HG02840 (cell line): ENCODE results near the gene SHISA3.

Experiments
- ATAC-seq: cut with Tn5 transposase; IDR thresholded peaks from one replicate; pipeline ENCODE4 v1.9.1; 2021; ENCODE audit warnings: mild to moderate bottlenecking, moderate library complexity, moderate number of reproducible peaks; ENCODE audit not compliant: unreplicated experiment, low FRiP score

SHISA3 gene

DNA sequence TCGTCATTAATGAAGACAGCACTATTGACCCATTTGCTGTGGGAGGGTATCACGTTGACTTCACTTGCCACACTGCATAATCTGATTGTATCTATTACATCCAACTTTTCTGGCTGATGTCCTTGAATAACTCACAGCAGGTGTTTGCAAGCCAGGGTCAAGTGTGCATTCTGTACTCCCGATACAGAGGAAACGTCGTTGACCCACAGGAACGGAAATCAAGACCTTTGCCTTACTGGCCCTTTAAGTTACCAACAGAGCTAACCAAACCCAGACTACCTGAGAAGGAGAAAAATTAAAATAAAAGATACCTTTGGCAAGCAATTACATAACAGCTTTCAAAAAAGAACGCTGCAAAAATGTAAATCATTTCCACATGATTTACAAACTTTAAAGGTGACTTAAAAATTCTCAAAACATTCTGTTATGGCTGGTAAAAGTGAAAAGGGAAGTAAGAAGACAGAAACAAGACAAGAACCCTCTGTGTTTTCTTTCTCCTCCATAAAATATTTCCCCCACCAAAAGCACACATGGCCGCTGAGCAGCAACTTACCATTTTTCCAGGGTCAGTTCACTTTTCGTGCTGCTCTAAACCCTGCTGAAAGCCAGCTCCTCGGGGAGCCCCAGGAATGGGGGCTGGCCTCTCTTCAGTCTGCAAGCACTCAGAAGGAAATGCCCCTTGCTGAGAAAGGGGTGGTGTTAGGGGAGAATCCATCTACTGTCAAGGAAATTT lies 6.5 kb upstream of the SHISA3 start:
- no peak for ATAC-seq

DNA sequence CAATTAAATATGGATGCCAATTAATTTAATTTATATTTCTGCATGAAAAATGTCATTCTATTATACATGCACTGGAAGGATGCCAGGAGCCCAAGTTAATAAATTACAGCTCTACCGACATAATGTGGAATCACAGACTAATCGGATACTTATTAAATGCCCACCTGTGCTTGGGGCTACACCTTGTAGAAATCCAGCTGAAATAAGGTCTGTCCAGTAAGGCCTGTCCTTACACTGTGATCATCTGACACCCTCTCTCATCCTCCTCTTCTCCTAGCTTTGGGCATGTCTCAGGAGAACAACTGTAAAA lies 6.0 kb upstream of the SHISA3 start:
- ATAC-seq = no peak

GRCh38 chr4:42391981-42392380 lies 5.3 kb upstream of the SHISA3 start:
- ATAC-seq = no peak

DNA sequence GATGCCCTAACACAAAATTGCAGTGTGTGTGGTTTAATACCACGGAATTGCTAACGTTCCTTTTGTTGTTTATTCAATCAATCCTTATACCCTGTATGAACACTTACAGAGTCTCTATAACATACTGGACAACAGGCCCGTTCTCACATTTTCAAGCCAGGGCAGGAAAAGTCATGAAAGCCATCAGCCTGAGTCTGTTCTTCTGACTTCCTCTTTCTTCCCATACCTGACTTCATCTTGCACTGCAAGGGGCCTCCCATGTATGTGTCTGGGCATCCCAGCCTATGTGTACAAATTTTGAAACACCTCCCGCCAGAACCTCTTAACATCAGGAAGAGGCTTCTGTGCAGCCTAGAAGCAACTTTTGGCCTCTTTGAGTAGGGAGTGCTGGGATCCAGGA lies 4.9 kb upstream of the SHISA3 start:
- no peak for ATAC-seq

- ATAC-seq = no peak
These were observed 1.7 kb upstream of the SHISA3 start for GRCh38 chr4:42395595-42395994.

- ATAC-seq = no peak
These were observed 932 bp upstream of the SHISA3 start for GRCh38 chr4:42396361-42396751.

DNA sequence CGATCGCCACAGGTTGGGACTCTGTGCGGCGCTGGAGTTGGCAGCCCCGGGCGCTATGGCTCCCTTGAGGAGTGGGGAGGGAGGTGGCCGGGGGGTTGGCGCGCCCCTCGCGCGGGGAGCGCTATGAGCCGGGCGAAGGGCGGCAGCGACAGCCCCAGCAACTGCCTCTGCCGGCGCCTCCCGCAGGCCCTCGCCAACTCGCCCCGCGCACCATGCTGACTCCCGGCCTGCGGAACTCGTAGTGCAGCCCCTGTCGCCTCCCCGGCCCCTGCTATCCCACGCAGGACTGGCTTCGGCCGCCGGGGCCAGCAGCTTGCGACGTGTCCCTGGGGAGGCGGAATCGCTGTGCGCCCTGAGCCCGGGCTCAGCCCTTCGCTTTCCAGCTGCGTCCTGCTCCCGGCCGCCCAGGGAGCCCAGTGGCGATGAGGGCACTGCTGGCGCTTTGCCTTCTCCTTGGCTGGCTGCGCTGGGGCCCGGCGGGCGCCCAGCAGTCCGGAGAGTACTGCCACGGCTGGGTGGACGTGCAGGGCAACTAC lies 415 bp downstream of the SHISA3 start:
- peak; percentile 26 for ATAC-seq

GRCh38 chr4:42398171-42398870 lies 1.0 kb downstream of the SHISA3 start:
- ATAC-seq = peak; percentile 48

DNA sequence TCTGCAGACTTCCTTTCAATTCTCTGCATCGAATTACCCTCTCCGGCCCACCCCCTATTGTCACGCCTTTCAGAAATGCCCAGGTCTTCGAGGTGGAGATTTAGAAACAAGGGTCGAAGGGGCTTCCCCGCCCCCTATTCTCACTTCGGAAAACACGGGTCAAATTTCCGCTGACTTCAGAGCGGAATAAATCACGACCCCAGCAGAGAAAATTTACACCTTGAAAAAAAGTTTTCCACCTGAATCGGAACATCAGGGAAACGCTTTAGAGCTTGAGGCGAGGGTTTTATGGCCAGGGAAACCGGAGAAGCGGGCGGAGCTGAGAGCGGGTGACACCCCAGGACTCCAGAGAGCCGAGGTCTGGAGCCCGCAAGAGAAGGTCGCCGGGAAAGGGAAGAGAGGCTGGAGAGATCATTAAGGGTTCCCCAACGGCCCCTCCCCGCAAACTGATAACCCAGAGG lies 1.6 kb downstream of the SHISA3 start:
- ATAC-seq = no peak

GRCh38 chr4:42399393-42399792 lies 2.1 kb downstream of the SHISA3 start:
- ATAC-seq = no peak

DNA sequence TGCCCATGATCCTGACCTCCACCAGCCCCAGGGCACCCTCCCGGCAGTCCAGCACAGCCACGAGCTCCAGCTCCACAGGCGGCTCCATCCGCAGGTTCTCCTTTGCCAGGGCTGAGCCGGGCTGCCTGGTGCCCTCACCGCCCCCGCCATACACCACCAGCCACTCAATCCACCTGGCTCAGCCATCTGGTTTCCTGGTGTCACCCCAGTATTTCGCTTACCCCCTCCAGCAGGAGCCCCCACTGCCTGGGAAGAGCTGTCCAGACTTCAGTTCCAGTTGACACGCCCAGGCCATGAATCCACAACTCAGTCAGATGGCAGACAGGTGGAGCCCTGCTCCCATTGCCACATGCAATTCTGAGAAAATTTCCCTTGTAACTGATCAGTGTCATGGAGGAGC lies 3.9 kb downstream of the SHISA3 start:
- no peak for ATAC-seq

DNA sequence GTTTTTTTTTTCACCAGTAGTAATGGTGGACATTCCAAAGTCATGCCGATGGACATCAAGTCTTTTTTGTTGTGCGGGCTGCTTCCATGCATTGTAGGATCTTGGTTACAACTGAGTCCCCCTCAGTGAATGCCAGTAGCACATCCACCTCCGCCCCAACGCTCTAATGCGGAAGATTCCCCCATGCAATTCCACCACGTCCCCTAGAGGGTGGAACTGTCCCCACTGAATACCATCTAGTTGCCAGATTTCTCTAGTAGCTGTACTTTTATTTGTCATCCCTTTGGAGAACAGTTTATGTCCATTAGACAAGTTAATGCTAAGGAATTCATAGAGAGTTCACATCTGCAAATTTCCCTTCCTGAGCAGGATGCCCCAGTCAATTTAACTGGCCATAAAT lies 6.7 kb downstream of the SHISA3 start:
- ATAC-seq = no peak

- no peak for ATAC-seq
These were observed 13.2 kb downstream of the SHISA3 start for GRCh38 chr4:42410446-42410845.

GRCh38 chr4:42411803-42412202 lies 14.5 kb downstream of the SHISA3 start:
- ATAC-seq = no peak

- no peak for ATAC-seq
These were observed 15.0 kb downstream of the SHISA3 start for GRCh38 chr4:42412251-42412650.

- ATAC-seq = no peak
These were observed 18.0 kb downstream of the SHISA3 start for GRCh38 chr4:42415281-42415680.

GRCh38 chr4:42416017-42416416 lies 18.7 kb downstream of the SHISA3 start:
- no peak for ATAC-seq

GRCh38 chr4:42417550-42417949 lies 20.3 kb downstream of the SHISA3 start:
- no peak for ATAC-seq

- ATAC-seq = no peak
These were observed 22.9 kb downstream of the SHISA3 start for GRCh38 chr4:42420140-42420539.

- ATAC-seq = no peak
These were observed 28.1 kb downstream of the SHISA3 start for GRCh38 chr4:42425146-42426065.

GRCh38 chr4:42428036-42428435 lies 30.7 kb downstream of the SHISA3 start:
- ATAC-seq = no peak
